ENCODE measurements around the gene TCHHL1.
"Not testable (repeated sequence)": the region's sequence is repeated elsewhere in the genome, so short reads cannot be mapped to it uniquely, and the experiment has no call there.

The TCHHL1 gene

DNA sequence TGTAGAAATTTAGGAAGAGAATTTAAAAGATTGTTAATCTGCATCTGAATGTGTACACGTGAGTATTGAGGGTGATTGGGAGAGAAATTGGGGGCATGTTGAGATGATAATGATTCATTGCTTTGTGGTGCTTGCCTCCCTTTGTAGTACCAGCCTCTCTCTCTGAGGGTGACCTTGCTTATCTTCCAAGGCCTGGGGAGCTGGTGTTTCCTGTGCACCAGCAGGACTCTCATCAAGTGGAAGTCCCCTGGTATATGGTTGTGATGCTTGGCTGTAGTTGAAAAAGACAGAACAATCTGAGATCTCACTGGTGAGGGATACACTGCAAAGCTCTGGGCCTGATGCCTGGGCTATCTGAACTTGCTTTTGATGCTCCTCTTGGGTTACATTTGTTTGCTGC, 4.0 kb downstream of the TCHHL1 start:
- Histone ChIP-seq H3K27me3 (ENCODE audit: insufficient read depth, low read length) (peaks cover 62% of the 10 kb centered on the region), H2AFZ (ENCODE audit: low read length, unreplicated experiment) (no peak overlapping the region), H3K79me2 (ENCODE audit: control insufficient read depth, insufficient read depth, low read length, unreplicated experiment) (no peaks in the 10 kb centered on the region), H3K4me1 (ENCODE audit: control insufficient read depth, insufficient read depth, low read length, unreplicated experiment) (no peaks in the 10 kb centered on the region), H3K36me3 (ENCODE audit: insufficient read depth, low read length) (no peaks in the 10 kb centered on the region), H3K4me3 (ENCODE audit: low read depth, low read length) (no peak overlapping the region), H3K27ac (ENCODE audit: low read depth, low read length) (no peak overlapping the region)

DNA sequence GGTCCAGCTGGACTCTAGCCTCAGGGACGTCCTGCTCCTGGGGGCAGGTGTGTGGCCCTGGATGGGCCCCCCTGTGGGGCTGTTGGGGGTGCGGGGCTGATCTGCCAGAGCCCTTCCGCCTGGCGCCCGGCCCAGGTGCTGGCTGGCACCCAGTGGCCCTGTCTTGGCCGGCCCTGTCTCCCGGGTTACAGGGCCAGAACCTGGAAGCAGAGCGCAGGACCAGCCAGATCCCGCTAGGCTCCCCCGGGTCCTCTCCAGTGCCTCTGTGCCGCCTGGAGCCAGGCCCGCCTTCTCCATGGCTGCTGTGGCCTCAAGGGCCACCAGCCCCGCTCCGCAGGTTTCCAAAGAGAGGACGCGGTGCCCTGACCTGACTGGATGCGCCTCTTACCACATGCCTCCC, 7.8 kb downstream of the TCHHL1 start:
- not testable (repeated sequence) for H3K79me2 ChIP-seq (ENCODE audit: control insufficient read depth, insufficient read depth, low read length, unreplicated experiment); H3K4me3 ChIP-seq (ENCODE audit: low read depth, low read length); H3K4me1 ChIP-seq (ENCODE audit: control insufficient read depth, insufficient read depth, low read length, unreplicated experiment); H3K36me3 ChIP-seq (ENCODE audit: insufficient read depth, low read length); H3K27ac ChIP-seq (ENCODE audit: low read depth, low read length); H2AFZ ChIP-seq (ENCODE audit: low read length, unreplicated experiment)
- peaks cover 41% of the 10 kb centered on the region for H3K27me3 ChIP-seq (ENCODE audit: insufficient read depth, low read length)

DNA sequence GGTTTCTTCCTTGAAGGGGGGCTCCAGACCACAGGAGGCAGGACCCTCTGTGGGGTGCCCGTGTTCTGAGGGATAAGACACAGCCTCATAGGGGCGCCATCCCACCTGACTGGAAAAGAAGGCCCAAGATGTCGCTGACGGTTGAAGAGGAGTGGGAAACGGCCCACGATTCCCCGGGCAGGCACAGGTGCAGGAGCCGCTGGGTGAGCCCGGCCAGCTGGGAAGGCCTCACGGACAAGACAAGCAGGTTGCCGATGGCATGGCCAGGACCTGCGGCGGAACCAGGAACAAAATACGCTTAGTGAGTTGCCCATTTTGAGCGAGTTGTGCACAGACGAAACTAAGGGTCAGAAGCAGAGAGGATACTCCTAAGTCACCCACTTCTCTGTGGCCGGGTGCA, 8.4 kb downstream of the TCHHL1 start:
- H3K27ac ChIP-seq (ENCODE audit: low read depth, low read length); H3K36me3 ChIP-seq (ENCODE audit: insufficient read depth, low read length); H3K79me2 ChIP-seq (ENCODE audit: control insufficient read depth, insufficient read depth, low read length, unreplicated experiment); H2AFZ ChIP-seq (ENCODE audit: low read length, unreplicated experiment); H3K4me1 ChIP-seq (ENCODE audit: control insufficient read depth, insufficient read depth, low read length, unreplicated experiment); H3K4me3 ChIP-seq (ENCODE audit: low read depth, low read length): not testable (repeated sequence)
- H3K27me3 ChIP-seq (ENCODE audit: insufficient read depth, low read length): peaks cover 45% of the 10 kb centered on the region

DNA sequence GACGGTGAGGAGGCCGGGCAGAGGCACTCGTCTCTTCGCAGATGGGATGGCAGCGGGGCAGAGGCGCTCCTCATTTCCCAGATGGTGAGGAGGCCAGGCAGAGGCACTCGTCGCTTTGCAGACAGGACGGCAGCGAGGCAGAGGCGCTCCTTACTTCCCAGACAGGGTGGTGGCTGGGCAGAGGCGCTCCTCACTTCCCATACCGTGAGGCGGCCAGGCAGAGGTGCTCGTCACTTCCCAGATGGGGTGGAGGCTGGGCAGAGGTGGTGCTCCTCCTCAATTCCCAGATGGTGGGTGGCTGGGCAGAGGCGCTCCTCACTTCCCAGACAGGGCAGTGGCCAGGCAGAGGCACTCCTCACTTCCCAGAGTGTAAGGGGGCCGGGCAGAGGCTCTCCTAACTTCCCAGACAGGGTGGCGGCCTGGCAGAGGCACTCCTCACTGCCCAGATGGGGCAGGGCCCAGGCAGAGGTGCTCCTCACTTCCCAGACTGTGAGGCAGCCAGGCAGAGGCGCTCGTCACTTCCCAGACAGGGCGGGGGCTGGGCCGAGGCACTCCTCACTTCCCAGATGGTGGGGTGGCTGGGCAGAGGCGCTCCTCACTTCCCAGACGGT, 9.9 kb downstream of the TCHHL1 start:
- no peak overlapping the region for H3K4me3 ChIP-seq (ENCODE audit: low read depth, low read length)
- H3K79me2 ChIP-seq (ENCODE audit: control insufficient read depth, insufficient read depth, low read length, unreplicated experiment): no peaks in the 10 kb centered on the region
- H3K4me1 ChIP-seq (ENCODE audit: control insufficient read depth, insufficient read depth, low read length, unreplicated experiment): no peaks in the 10 kb centered on the region
- no peaks in the 10 kb centered on the region for H3K36me3 ChIP-seq (ENCODE audit: insufficient read depth, low read length)
- H3K27ac ChIP-seq (ENCODE audit: low read depth, low read length): no peak overlapping the region
- H2AFZ ChIP-seq (ENCODE audit: low read length, unreplicated experiment): no peak overlapping the region
- H3K27me3 ChIP-seq (ENCODE audit: insufficient read depth, low read length): peaks cover 47% of the 10 kb centered on the region

DNA sequence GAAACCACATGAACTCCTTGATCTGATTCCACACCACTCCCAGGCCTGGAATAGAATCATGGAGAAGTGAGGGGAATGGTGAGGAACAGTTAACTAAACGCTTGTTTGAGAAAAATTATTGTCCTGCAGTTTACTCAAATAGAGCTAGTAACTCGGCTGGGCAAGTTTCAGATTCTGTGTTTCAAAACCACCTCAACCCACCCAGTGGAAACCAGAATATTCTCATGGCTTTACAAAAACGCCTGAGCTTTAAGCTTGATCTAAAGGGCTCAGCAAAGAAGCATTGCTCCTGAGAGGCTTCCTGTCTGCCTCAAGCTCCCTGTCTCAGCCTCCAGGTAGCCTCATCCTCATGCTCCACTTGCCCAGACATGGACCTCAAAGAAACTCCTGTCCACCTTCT, 16.6 kb downstream of the TCHHL1 start:
- H3K27me3 ChIP-seq (ENCODE audit: insufficient read depth, low read length): peaks cover 92% of the 10 kb centered on the region
- no peaks in the 10 kb centered on the region for H3K4me1 ChIP-seq (ENCODE audit: control insufficient read depth, insufficient read depth, low read length, unreplicated experiment)
- H3K27ac ChIP-seq (ENCODE audit: low read depth, low read length): no peak overlapping the region
- no peak overlapping the region for H2AFZ ChIP-seq (ENCODE audit: low read length, unreplicated experiment)
- H3K79me2 ChIP-seq (ENCODE audit: control insufficient read depth, insufficient read depth, low read length, unreplicated experiment): no peaks in the 10 kb centered on the region
- no peak overlapping the region for H3K4me3 ChIP-seq (ENCODE audit: low read depth, low read length)
- no peaks in the 10 kb centered on the region for H3K36me3 ChIP-seq (ENCODE audit: insufficient read depth, low read length)

DNA sequence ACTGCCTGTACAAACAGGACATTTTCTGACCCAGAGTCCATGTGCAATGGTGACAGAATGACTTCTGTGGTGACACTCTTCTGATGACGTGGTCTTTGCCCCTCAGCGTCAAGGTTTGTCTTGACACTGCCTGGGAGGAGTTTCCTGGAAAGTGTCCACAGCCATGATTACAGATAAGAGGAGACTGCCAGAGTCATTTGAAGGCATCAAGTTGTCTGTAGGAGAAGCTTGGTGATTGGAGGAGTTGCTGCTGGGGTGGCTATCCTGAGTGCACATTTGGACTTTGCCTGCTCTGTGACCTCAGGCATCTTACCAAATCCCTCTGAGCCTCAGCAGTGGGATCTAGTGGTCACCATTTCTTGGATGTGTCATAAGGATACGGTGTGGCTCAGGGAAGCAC, 17.7 kb downstream of the TCHHL1 start:
- Histone ChIP-seq H3K27ac (ENCODE audit: low read depth, low read length) (no peak overlapping the region), H3K79me2 (ENCODE audit: control insufficient read depth, insufficient read depth, low read length, unreplicated experiment) (no peaks in the 10 kb centered on the region), H3K27me3 (ENCODE audit: insufficient read depth, low read length) (peaks cover 90% of the 10 kb centered on the region), H3K4me3 (ENCODE audit: low read depth, low read length) (no peak overlapping the region), H2AFZ (ENCODE audit: low read length, unreplicated experiment) (no peak overlapping the region), H3K4me1 (ENCODE audit: control insufficient read depth, insufficient read depth, low read length, unreplicated experiment) (no peaks in the 10 kb centered on the region), H3K36me3 (ENCODE audit: insufficient read depth, low read length) (no peaks in the 10 kb centered on the region)

DNA sequence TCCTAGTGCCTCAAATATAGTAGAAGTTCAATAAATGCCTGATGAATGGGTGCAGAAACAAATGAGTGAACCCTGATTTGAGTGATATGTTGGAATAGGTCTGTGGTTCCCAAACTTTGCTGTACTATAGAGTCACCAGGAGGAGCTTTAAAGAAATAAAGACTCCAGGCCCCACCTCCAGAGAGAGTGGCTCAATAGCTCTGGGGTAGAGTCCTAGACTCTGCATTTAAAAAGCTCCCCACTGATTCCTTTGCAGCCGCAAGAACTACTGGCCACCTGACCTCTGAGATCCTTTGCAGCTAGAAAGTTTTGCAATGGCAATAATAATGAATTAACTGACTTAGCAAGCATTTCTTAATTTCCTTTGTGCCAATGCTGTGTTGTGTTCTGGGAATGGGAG, 20.9 kb downstream of the TCHHL1 start:
- H3K4me3 ChIP-seq (ENCODE audit: low read depth, low read length): no peak overlapping the region
- no peak overlapping the region for H3K27ac ChIP-seq (ENCODE audit: low read depth, low read length)
- no peak overlapping the region for H2AFZ ChIP-seq (ENCODE audit: low read length, unreplicated experiment)
- no peaks in the 10 kb centered on the region for H3K36me3 ChIP-seq (ENCODE audit: insufficient read depth, low read length)
- H3K79me2 ChIP-seq (ENCODE audit: control insufficient read depth, insufficient read depth, low read length, unreplicated experiment): no peaks in the 10 kb centered on the region
- no peaks in the 10 kb centered on the region for H3K4me1 ChIP-seq (ENCODE audit: control insufficient read depth, insufficient read depth, low read length, unreplicated experiment)
- H3K27me3 ChIP-seq (ENCODE audit: insufficient read depth, low read length): peaks cover 85% of the 10 kb centered on the region

DNA sequence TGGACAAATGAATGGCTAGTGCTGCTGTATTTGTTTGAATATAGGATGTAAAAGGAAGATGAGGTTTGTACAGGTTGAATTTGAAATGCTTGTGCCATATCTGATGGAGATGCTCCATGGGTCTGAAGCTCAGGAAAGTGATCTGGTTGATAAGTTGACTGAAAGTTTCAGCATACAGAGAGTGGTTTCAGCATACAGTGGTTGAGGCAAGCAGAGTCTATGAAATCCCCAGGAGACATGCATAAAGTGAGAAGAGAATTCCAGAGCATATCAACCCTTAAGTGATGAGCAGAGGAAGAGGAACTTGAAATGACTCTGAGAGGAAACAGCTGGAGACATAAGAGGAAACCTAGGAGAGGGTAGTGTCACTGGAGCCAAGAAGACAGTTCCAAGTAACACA, 21.7 kb downstream of the TCHHL1 start:
- H3K27ac ChIP-seq (ENCODE audit: low read depth, low read length): no peak overlapping the region
- no peaks in the 10 kb centered on the region for H3K36me3 ChIP-seq (ENCODE audit: insufficient read depth, low read length)
- no peak overlapping the region for H2AFZ ChIP-seq (ENCODE audit: low read length, unreplicated experiment)
- peaks cover 85% of the 10 kb centered on the region for H3K27me3 ChIP-seq (ENCODE audit: insufficient read depth, low read length)
- no peaks in the 10 kb centered on the region for H3K4me1 ChIP-seq (ENCODE audit: control insufficient read depth, insufficient read depth, low read length, unreplicated experiment)
- no peaks in the 10 kb centered on the region for H3K79me2 ChIP-seq (ENCODE audit: control insufficient read depth, insufficient read depth, low read length, unreplicated experiment)
- H3K4me3 ChIP-seq (ENCODE audit: low read depth, low read length): no peak overlapping the region

DNA sequence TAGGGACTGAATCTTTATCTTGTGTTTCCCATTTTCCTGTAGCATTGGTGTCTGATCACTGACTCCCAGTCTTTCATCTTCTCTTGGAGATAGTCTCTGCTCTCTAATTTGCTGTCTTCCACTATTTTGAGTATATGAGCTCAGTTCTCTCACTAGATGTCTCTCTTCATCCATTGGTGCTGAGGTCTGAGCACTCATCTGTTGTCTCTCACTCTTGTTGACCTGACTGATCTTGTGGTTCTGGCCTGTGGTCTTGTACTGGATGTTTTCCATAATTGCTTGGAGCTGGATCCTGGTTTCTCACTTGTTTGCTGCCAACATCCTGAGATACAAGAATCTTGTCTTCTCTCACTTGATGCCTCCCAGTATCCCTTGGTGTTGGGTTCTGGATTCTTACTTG, 26.9 kb downstream of the TCHHL1 start:
- peaks cover 89% of the 10 kb centered on the region for H3K27me3 ChIP-seq (ENCODE audit: insufficient read depth, low read length)
- H3K27ac ChIP-seq (ENCODE audit: low read depth, low read length): no peak overlapping the region
- no peaks in the 10 kb centered on the region for H3K36me3 ChIP-seq (ENCODE audit: insufficient read depth, low read length)

DNA sequence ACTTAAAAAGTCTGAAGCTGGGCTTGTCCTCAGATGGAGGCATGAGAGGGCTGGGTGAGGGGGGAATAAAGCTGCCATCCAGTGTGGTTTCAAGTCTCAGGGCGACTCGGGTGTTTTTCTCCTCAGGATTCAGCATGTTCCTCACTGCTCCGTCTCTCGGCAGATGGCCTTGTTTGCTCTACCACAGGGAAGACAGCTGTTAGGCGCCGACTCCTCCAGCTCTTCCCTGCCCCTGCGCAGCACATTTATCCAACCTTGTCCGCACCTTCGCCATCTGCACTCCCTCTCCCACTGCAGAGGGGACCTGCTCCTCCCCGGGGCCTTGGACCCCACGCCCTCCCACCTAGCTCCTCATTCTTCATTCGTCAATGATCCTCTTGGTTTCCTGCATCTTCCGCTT, 35.5 kb downstream of the TCHHL1 start:
- H3K27me3 ChIP-seq (ENCODE audit: insufficient read depth, low read length): peaks cover 55% of the 10 kb centered on the region
- no peak overlapping the region for H3K4me3 ChIP-seq (ENCODE audit: low read depth, low read length)
- no peak overlapping the region for H3K27ac ChIP-seq (ENCODE audit: low read depth, low read length)
- no peak overlapping the region for H2AFZ ChIP-seq (ENCODE audit: low read length, unreplicated experiment)
- no peaks in the 10 kb centered on the region for H3K36me3 ChIP-seq (ENCODE audit: insufficient read depth, low read length)
- H3K79me2 ChIP-seq (ENCODE audit: control insufficient read depth, insufficient read depth, low read length, unreplicated experiment): no peaks in the 10 kb centered on the region
- peaks cover 31% of the 10 kb centered on the region for H3K4me1 ChIP-seq (ENCODE audit: control insufficient read depth, insufficient read depth, low read length, unreplicated experiment)

More for the DNA sequence above, 26.9 kb downstream of the TCHHL1 start:
- H2AFZ ChIP-seq (ENCODE audit: low read length, unreplicated experiment): no peak overlapping the region
- no peaks in the 10 kb centered on the region for H3K79me2 ChIP-seq (ENCODE audit: control insufficient read depth, insufficient read depth, low read length, unreplicated experiment)
- H3K4me1 ChIP-seq (ENCODE audit: control insufficient read depth, insufficient read depth, low read length, unreplicated experiment): no peaks in the 10 kb centered on the region
- H3K4me3 ChIP-seq (ENCODE audit: low read depth, low read length): no peak overlapping the region

DNA sequence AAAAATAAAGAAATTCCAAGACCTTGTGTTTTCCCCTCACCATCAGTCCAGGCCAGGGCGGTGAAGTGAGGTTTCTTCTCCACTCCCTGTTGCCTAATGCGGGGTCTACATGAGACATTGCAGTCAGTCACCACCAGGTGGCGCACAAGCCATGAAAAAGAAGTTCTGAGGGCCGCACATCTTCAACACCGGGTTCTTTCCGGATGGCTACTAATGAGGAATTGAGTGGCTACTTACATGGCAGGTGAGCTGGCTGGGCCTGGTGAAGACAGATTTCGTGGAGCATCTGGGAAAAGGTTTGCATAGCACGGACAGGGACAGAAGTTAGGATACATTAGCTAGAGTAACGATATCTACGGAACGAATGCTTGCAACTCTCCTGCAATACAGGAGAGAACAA, 36.3 kb downstream of the TCHHL1 start:
- H3K27me3 ChIP-seq (ENCODE audit: insufficient read depth, low read length): peaks cover 47% of the 10 kb centered on the region
- no peak overlapping the region for H3K4me3 ChIP-seq (ENCODE audit: low read depth, low read length)
- H3K4me1 ChIP-seq (ENCODE audit: control insufficient read depth, insufficient read depth, low read length, unreplicated experiment): peaks cover 34% of the 10 kb centered on the region
- no peak overlapping the region for H2AFZ ChIP-seq (ENCODE audit: low read length, unreplicated experiment)
- H3K27ac ChIP-seq (ENCODE audit: low read depth, low read length): no peak overlapping the region
- no peaks in the 10 kb centered on the region for H3K79me2 ChIP-seq (ENCODE audit: control insufficient read depth, insufficient read depth, low read length, unreplicated experiment)
- H3K36me3 ChIP-seq (ENCODE audit: insufficient read depth, low read length): no peaks in the 10 kb centered on the region
